ENCODE results near the gene TTC12.

Gene TTC12

DNA sequence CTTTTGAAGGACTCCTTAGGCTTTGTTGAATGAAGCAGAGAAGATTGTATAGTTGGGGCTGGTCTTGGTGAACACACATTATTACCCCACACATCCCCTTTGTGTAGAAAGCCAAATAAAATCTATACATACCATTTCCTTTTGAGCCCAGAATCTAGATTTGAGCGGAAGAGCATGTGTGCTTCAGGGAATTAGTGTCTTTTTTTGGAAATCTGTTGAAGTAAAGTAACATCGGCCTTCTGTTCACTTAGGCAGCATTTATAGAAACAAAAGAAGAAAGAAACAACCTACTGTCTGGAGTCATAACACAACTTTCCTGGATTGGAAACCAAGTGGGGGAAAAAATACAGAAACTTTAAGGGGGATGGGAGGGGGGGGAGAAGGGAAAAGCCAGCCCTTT lies 37.9 kb upstream of the TTC12 start:
- no peak overlapping the region for H3K4me3 ChIP-seq (ENCODE audit: control insufficient read depth, low read depth, low read length)
- no peak for DNase-seq (ENCODE audit: low read depth)
- TF ChIP-seq, protein P1, sequence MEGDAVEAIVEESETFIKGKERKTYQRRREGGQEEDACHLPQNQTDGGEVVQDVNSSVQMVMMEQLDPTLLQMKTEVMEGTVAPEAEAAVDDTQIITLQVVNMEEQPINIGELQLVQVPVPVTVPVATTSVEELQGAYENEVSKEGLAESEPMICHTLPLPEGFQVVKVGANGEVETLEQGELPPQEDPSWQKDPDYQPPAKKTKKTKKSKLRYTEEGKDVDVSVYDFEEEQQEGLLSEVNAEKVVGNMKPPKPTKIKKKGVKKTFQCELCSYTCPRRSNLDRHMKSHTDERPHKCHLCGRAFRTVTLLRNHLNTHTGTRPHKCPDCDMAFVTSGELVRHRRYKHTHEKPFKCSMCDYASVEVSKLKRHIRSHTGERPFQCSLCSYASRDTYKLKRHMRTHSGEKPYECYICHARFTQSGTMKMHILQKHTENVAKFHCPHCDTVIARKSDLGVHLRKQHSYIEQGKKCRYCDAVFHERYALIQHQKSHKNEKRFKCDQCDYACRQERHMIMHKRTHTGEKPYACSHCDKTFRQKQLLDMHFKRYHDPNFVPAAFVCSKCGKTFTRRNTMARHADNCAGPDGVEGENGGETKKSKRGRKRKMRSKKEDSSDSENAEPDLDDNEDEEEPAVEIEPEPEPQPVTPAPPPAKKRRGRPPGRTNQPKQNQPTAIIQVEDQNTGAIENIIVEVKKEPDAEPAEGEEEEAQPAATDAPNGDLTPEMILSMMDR (conservative IDR thresholded peaks at IDR 0.05; ENCODE audit: control insufficient read depth, insufficient read depth, low read depth, low read length) = no peak

GRCh38 chr11:113277907-113278306 lies 36.5 kb upstream of the TTC12 start:
- TF ChIP-seq, protein P1 (conservative IDR thresholded peaks at IDR 0.05; ENCODE audit: control insufficient read depth, insufficient read depth, low read depth, low read length) = no peak
- no peak for DNase-seq (ENCODE audit: low read depth)
- no peak overlapping the region for H3K4me3 ChIP-seq (ENCODE audit: control insufficient read depth, low read depth, low read length)

DNA sequence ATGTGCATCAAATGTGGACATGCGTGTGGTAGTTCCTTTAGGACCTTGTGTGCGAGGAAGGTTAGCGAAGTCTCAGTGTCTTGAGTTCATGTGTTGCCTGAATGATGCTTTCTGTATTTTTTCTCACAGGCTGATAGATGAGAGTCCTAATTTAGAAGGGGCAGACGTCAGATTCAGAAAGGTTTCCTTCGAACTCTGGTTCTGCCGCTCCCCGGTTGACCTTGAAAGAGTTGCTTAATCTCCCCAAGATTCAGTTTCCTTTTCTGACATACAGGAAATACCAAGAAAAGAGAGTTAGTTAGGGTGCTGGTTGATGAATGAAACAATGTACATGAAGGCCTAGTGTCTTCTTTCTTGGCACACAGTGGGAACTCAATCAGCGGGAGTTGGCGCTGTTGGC lies 35.9 kb upstream of the TTC12 start:
- no peak for DNase-seq (ENCODE audit: low read depth)
- H3K4me3 ChIP-seq (ENCODE audit: control insufficient read depth, low read depth, low read length) = no peak overlapping the region
- TF ChIP-seq, protein P1 (conservative IDR thresholded peaks at IDR 0.05; ENCODE audit: control insufficient read depth, insufficient read depth, low read depth, low read length) = no peak

DNA sequence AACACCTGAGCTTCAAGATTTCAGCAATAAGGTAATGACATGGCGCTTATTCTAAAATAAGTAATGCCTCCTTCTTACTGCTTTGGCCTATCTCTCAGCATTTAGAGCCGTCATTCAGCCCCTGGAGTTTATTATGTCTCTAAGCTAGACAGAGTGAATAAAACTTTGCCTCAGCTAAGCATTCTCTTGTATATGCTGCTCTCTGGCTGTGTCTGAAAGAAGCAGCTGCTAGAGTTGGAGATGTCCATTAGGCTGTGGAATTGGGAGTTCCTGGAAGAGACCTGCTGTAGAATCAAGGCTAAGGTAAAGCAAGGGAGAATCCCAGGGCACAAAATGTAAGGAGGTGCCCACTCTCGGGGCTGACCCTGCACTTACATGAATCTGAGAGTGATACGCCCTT lies 35.5 kb upstream of the TTC12 start:
- no peak overlapping the region for H3K4me3 ChIP-seq (ENCODE audit: control insufficient read depth, low read depth, low read length)
- TF ChIP-seq, protein P1 (conservative IDR thresholded peaks at IDR 0.05; ENCODE audit: control insufficient read depth, insufficient read depth, low read depth, low read length) = no peak
- DNase-seq (ENCODE audit: low read depth) = no peak

GRCh38 chr11:113279591-113279990 lies 34.8 kb upstream of the TTC12 start:
- no peak overlapping the region for H3K4me3 ChIP-seq (ENCODE audit: control insufficient read depth, low read depth, low read length)
- TF ChIP-seq, protein P1 (conservative IDR thresholded peaks at IDR 0.05; ENCODE audit: control insufficient read depth, insufficient read depth, low read depth, low read length) = no peak
- no peak for DNase-seq (ENCODE audit: low read depth)

DNA sequence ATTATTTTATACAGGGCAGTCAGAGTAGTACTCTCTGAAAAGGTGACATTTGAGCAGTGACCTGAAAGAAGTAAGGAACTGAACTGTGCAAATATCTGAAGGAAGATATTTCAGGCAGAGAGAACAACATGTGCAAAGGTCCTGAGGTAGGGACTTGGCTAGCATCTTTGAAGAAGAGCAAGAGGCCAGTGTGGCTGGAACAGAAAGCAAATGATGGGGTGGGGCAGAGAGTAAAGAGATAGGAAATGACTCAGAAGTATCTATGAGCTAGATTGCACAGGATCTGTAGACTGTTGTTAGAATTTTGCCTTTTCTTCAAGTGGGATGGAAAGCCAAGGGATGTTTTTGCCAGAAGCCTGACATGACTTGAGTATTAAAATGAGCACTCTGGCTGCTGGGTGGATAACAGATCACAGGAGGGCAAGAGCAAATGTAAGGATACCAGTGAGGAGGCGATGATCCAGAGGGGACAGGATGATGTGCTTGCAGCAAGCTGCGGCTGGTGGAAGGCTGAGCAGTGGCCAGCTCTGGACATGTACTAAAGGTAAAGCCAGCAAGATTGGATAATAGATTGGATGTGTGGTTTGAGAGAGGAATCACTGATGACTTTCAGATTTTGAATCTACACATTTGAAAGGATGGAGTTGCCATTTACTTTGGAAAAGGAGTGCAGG lies 33.2 kb upstream of the TTC12 start:
- no peak for DNase-seq (ENCODE audit: low read depth)
- TF ChIP-seq, protein P1 (conservative IDR thresholded peaks at IDR 0.05; ENCODE audit: control insufficient read depth, insufficient read depth, low read depth, low read length) = no peak
- H3K4me3 ChIP-seq (ENCODE audit: control insufficient read depth, low read depth, low read length) = no peak overlapping the region
